ENCODE results near the gene WNT9B.

DNA sequence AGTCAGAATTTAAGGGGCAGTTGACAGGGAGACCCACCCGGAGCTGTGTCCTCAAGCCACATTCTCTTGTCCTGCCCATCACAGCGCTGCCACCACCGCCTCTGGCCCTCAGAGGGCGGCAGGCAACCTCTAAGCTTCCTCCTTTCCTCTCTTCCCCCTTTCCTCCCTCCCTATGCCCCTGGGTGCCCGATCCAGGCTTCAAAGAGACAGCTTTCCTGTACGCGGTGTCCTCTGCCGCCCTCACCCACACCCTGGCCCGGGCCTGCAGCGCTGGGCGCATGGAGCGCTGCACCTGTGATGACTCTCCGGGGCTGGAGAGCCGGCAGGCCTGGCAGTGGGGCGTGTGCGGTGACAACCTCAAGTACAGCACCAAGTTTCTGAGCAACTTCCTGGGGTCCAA lies 23.5 kb downstream of the WNT9B start:
- TF ChIP-seq EZH2 (IDR thresholded peaks at IDR 0.05; ENCODE audit: low read depth, unreplicated experiment) (no peak), CTCF (conservative IDR thresholded peaks at IDR 0.05; ENCODE audit: low read depth in 2 of 2) (peak in 1 of 2 experiments; percentile 32; a peak in 2 of 4 replicates), EZH2phosphoT487 (IDR thresholded peaks at IDR 0.05; ENCODE audit: unreplicated experiment) (no peak), POLR2AphosphoS5 (IDR thresholded peaks at IDR 0.05; ENCODE audit: low read depth) (no peak), ETS1 (IDR thresholded peaks at IDR 0.05) (no peak), JUNB (IDR thresholded peaks at IDR 0.05; ENCODE audit: unreplicated experiment) (no peak), CREB1 (CRISPR knock-in tag; IDR thresholded peaks at IDR 0.05; ENCODE audit: low read depth) (no peak), ZNF331 (CRISPR knock-in tag; IDR thresholded peaks at IDR 0.05; ENCODE audit: low read depth) (no peak), NANOG (IDR thresholded peaks at IDR 0.05; ENCODE audit: borderline replicate concordance) (no peak)
- TF ChIP-seq, protein P1, sequence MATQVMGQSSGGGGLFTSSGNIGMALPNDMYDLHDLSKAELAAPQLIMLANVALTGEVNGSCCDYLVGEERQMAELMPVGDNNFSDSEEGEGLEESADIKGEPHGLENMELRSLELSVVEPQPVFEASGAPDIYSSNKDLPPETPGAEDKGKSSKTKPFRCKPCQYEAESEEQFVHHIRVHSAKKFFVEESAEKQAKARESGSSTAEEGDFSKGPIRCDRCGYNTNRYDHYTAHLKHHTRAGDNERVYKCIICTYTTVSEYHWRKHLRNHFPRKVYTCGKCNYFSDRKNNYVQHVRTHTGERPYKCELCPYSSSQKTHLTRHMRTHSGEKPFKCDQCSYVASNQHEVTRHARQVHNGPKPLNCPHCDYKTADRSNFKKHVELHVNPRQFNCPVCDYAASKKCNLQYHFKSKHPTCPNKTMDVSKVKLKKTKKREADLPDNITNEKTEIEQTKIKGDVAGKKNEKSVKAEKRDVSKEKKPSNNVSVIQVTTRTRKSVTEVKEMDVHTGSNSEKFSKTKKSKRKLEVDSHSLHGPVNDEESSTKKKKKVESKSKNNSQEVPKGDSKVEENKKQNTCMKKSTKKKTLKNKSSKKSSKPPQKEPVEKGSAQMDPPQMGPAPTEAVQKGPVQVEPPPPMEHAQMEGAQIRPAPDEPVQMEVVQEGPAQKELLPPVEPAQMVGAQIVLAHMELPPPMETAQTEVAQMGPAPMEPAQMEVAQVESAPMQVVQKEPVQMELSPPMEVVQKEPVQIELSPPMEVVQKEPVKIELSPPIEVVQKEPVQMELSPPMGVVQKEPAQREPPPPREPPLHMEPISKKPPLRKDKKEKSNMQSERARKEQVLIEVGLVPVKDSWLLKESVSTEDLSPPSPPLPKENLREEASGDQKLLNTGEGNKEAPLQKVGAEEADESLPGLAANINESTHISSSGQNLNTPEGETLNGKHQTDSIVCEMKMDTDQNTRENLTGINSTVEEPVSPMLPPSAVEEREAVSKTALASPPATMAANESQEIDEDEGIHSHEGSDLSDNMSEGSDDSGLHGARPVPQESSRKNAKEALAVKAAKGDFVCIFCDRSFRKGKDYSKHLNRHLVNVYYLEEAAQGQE (IDR thresholded peaks at IDR 0.05; ENCODE audit: unreplicated experiment): no peak

All from GM23338 (cell line).